ENCODE measurements around the gene GRIK4.

GRCh38 chr11:120914021-120914420, 402.5 kb downstream of the GRIK4 start:
- TF ChIP-seq, protein P1, sequence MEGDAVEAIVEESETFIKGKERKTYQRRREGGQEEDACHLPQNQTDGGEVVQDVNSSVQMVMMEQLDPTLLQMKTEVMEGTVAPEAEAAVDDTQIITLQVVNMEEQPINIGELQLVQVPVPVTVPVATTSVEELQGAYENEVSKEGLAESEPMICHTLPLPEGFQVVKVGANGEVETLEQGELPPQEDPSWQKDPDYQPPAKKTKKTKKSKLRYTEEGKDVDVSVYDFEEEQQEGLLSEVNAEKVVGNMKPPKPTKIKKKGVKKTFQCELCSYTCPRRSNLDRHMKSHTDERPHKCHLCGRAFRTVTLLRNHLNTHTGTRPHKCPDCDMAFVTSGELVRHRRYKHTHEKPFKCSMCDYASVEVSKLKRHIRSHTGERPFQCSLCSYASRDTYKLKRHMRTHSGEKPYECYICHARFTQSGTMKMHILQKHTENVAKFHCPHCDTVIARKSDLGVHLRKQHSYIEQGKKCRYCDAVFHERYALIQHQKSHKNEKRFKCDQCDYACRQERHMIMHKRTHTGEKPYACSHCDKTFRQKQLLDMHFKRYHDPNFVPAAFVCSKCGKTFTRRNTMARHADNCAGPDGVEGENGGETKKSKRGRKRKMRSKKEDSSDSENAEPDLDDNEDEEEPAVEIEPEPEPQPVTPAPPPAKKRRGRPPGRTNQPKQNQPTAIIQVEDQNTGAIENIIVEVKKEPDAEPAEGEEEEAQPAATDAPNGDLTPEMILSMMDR (IDR thresholded peaks at IDR 0.05) = no peak
- no peak for TF ChIP-seq POLR2A (IDR thresholded peaks at IDR 0.05)
